ENCODE measurements around the gene KLHDC7B. TPM values are rescaled to one million over a fixed set of nuclear protein-coding genes. Genes with fewer than 3 reads are reported as not detected.

KLHDC7B gene
- total and polyA plus RNA-seq, 2 of the 13 experiments (the other 11 are each of a cell fraction or from before 2014, with no cell fraction given), result 0.11 TPM; not detected in 1

DNA sequence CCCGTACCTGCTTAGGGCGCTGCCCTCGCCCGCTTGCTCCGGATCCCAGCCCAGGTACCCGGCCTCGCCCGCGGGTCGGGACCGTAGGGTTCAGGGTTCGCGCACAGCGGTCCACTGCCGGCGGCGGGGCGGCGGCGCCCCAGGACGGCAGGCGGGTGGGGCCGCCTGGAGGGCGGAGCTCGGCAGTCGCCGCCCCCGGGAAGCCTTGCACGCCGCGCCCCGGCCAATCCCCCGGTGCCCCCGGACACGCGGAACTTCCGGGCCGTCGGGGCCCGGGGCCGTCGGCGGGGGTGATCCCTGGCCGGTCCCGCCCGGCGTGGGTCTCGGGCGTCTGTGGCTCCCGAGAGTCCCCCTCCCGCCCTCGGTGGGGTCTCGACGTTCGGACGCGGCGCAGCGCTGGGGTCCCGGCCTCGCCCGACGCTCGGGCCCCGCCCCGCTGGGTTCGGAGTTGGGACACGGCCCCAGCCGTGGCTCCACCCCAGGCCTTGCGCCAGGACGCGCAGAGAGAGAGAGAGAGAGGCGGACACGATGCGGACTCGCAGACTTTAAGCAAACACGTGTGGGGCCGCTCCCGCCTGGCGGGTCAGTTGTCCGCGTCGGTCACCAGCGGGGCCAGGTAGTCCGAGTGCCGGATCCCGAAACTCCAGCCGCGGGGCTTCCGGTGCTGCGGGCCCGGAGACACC, 15.7 kb upstream of the KLHDC7B start, which contains the start of gene TYMP (continued):
- peak; percentile 49; the same call in 1 of the 2 replicates for TF ChIP-seq ZNF629 (CRISPR knock-in tag; conservative IDR thresholded peaks at IDR 0.05)
- TF ChIP-seq, protein P1, sequence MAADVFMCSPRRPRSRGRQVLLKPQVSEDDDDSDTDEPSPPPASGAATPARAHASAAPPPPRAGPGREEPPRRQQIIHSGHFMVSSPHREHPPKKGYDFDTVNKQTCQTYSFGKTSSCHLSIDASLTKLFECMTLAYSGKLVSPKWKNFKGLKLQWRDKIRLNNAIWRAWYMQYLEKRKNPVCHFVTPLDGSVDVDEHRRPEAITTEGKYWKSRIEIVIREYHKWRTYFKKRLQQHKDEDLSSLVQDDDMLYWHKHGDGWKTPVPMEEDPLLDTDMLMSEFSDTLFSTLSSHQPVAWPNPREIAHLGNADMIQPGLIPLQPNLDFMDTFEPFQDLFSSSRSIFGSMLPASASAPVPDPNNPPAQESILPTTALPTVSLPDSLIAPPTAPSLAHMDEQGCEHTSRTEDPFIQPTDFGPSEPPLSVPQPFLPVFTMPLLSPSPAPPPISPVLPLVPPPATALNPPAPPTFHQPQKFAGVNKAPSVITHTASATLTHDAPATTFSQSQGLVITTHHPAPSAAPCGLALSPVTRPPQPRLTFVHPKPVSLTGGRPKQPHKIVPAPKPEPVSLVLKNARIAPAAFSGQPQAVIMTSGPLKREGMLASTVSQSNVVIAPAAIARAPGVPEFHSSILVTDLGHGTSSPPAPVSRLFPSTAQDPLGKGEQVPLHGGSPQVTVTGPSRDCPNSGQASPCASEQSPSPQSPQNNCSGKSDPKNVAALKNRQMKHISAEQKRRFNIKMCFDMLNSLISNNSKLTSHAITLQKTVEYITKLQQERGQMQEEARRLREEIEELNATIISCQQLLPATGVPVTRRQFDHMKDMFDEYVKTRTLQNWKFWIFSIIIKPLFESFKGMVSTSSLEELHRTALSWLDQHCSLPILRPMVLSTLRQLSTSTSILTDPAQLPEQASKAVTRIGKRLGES (CRISPR knock-in tag; IDR thresholded peaks at IDR 0.05; ENCODE audit: borderline replicate concordance), result 0 out of 2 replicates have a peak, but pooled peaks have one; percentile 61
- peak; percentile 31 for TF ChIP-seq XRCC5 (optimal IDR thresholded peaks at IDR 0.05; ENCODE audit: low read length)
- TF ChIP-seq GABPA (IDR thresholded peaks at IDR 0.05; ENCODE audit: low read depth, low read length), result no peak
- no peak; the same call in 1 of the 2 replicates for TF ChIP-seq GABPA (CRISPR knock-in tag; IDR thresholded peaks at IDR 0.05; ENCODE audit: low read depth)
- TF ChIP-seq, protein P2, sequence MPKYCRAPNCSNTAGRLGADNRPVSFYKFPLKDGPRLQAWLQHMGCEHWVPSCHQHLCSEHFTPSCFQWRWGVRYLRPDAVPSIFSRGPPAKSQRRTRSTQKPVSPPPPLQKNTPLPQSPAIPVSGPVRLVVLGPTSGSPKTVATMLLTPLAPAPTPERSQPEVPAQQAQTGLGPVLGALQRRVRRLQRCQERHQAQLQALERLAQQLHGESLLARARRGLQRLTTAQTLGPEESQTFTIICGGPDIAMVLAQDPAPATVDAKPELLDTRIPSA (CRISPR knock-in tag; IDR thresholded peaks at IDR 0.05; ENCODE audit: borderline replicate concordance), result no peak
- TF ChIP-seq KDM5B (CRISPR knock-in tag; IDR thresholded peaks at IDR 0.05; ENCODE audit: borderline replicate concordance), result no peak; the same call in none of the 2 replicates
- no peak for TF ChIP-seq SMAD9 (CRISPR knock-in tag; IDR thresholded peaks at IDR 0.05)
- TF ChIP-seq FIP1L1 (IDR thresholded peaks at IDR 0.05; ENCODE audit: borderline replicate concordance, insufficient read depth, low read depth, low read length), result peak; percentile 21; the same call in 1 of the 2 replicates
- TF ChIP-seq ZNF567 (CRISPR knock-in tag; IDR thresholded peaks at IDR 0.05; ENCODE audit: borderline replicate concordance), result no peak
- TF ChIP-seq NFE2L2 (IDR thresholded peaks at IDR 0.05; ENCODE audit: low read length), result no peak
- TF ChIP-seq, protein P3, sequence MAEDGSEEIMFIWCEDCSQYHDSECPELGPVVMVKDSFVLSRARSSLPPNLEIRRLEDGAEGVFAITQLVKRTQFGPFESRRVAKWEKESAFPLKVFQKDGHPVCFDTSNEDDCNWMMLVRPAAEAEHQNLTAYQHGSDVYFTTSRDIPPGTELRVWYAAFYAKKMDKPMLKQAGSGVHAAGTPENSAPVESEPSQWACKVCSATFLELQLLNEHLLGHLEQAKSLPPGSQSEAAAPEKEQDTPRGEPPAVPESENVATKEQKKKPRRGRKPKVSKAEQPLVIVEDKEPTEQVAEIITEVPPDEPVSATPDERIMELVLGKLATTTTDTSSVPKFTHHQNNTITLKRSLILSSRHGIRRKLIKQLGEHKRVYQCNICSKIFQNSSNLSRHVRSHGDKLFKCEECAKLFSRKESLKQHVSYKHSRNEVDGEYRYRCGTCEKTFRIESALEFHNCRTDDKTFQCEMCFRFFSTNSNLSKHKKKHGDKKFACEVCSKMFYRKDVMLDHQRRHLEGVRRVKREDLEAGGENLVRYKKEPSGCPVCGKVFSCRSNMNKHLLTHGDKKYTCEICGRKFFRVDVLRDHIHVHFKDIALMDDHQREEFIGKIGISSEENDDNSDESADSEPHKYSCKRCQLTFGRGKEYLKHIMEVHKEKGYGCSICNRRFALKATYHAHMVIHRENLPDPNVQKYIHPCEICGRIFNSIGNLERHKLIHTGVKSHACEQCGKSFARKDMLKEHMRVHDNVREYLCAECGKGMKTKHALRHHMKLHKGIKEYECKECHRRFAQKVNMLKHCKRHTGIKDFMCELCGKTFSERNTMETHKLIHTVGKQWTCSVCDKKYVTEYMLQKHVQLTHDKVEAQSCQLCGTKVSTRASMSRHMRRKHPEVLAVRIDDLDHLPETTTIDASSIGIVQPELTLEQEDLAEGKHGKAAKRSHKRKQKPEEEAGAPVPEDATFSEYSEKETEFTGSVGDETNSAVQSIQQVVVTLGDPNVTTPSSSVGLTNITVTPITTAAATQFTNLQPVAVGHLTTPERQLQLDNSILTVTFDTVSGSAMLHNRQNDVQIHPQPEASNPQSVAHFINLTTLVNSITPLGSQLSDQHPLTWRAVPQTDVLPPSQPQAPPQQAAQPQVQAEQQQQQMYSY (CRISPR knock-in tag; IDR thresholded peaks at IDR 0.05), result peak; percentile 66; the same call in 1 of the 2 replicates
- no peak for TF ChIP-seq ZNF850 (CRISPR knock-in tag; conservative IDR thresholded peaks at IDR 0.05)
- peak; percentile 84 for TF ChIP-seq SRY (CRISPR knock-in tag; IDR thresholded peaks at IDR 0.05)
- no peak for TF ChIP-seq ZNF562 (CRISPR knock-in tag; IDR thresholded peaks at IDR 0.05; ENCODE audit: borderline replicate concordance)
- TF ChIP-seq ZNF773 (CRISPR knock-in tag; IDR thresholded peaks at IDR 0.05; ENCODE audit: borderline replicate concordance), result 0 out of 2 replicates have a peak, but pooled peaks have one; percentile 46
- TF ChIP-seq ZNF615 (CRISPR knock-in tag; IDR thresholded peaks at IDR 0.05; ENCODE audit: borderline replicate concordance), result no peak
- TF ChIP-seq POLR2AphosphoS5 (IDR thresholded peaks at IDR 0.05; ENCODE audit: low read depth, low read length), result peak; percentile 40
- TF ChIP-seq MIER2 (CRISPR knock-in tag; IDR thresholded peaks at IDR 0.05), result no peak
- TF ChIP-seq SNAI1 (CRISPR knock-in tag; IDR thresholded peaks at IDR 0.05; ENCODE audit: borderline replicate concordance), result no peak
- TF ChIP-seq, protein P4, sequence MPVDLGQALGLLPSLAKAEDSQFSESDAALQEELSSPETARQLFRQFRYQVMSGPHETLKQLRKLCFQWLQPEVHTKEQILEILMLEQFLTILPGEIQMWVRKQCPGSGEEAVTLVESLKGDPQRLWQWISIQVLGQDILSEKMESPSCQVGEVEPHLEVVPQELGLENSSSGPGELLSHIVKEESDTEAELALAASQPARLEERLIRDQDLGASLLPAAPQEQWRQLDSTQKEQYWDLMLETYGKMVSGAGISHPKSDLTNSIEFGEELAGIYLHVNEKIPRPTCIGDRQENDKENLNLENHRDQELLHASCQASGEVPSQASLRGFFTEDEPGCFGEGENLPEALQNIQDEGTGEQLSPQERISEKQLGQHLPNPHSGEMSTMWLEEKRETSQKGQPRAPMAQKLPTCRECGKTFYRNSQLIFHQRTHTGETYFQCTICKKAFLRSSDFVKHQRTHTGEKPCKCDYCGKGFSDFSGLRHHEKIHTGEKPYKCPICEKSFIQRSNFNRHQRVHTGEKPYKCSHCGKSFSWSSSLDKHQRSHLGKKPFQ (CRISPR knock-in tag; IDR thresholded peaks at IDR 0.05; ENCODE audit: insufficient replicate concordance), result no peak
